ENCODE data around the gene SLC25A21.

The SLC25A21 gene

DNA sequence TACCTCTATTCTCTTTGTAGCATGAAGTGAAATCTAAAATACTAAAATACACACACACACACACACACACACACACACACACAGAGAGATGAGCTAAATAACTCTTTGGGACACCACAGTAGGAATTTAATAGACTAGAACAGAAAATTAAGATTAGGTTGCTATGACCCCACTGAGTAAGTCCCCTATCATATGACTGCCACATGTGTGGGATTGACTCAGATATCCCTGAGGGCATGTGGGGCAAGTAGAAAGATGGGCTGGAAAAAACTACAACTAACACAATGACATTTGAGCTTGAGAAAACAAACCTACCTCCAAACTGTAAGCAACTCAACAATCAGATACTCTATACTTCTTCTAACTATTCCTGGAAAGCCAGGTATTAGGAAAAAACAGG lies 27.0 kb downstream of the SLC25A21 start:
- Histone ChIP-seq H3K4ac (ENCODE audit: low read length) (no peak overlapping the region), H3K27ac (replicated peaks; ENCODE audit: low read length) (no peak overlapping the region), H3K79me1 (ENCODE audit: low read depth, low read length) (no peaks in the 10 kb centered on the region), H2BK120ac (ENCODE audit: low read depth, low read length) (no peak overlapping the region), H2AK5ac (ENCODE audit: low read depth, low read length) (no peak overlapping the region), H3K9me3 (replicated peaks in 1 of 2; ENCODE audit: control insufficient read depth in 2 of 2, insufficient read depth in 1 of 2, low read depth in 1 of 2, low read length in 2 of 2) (no peaks in the 10 kb centered on the region), H2BK15ac (ENCODE audit: low read length) (no peak overlapping the region), H2BK12ac (ENCODE audit: low read length) (no peak overlapping the region), H3K23ac (ENCODE audit: low read depth, low read length, poor library complexity) (no peak overlapping the region), H3K4me2 (ENCODE audit: insufficient read depth, low read length, poor library complexity, severe bottlenecking) (no peak overlapping the region), H2BK5ac (ENCODE audit: low read length) (no peak overlapping the region), H3K14ac (ENCODE audit: low read length) (no peak overlapping the region), H3K27me3 (ENCODE audit: control insufficient read depth in 3 of 3, insufficient read depth in 3 of 3, low read depth in 1 of 3, low read length in 3 of 3) (no peaks in the 10 kb centered on the region), H3K4me1 (ENCODE audit: control insufficient read depth in 2 of 2, insufficient read depth in 1 of 2, low read depth in 1 of 2, low read length in 2 of 2) (peaks cover 0 to 4% of the 10 kb centered on the region in 2 donors), H3K18ac (ENCODE audit: low read length) (no peak overlapping the region), H4K8ac (ENCODE audit: low read depth, low read length) (no peak overlapping the region), H3K9ac (ENCODE audit: low read depth, low read length, poor library complexity) (no peak overlapping the region), H3K4me3 (ENCODE audit: low read length in 2 of 2) (no peak overlapping the region), H4K91ac (ENCODE audit: low read depth, low read length, poor library complexity) (no peak overlapping the region), H3K36me3 (replicated peaks in 1 of 2; ENCODE audit: control insufficient read depth in 2 of 2, insufficient read depth in 2 of 2, low read length in 2 of 2) (no peaks in the 10 kb centered on the region), H2AFZ (ENCODE audit: low read length) (no peak overlapping the region)
- no peak for DNase-seq (ENCODE audit: low spot score)

GRCh38 chr14:37144729-37145363 lies 27.6 kb downstream of the SLC25A21 start:
- Histone ChIP-seq H3K4me1 (ENCODE audit: control insufficient read depth in 2 of 2, insufficient read depth in 1 of 2, low read depth in 1 of 2, low read length in 2 of 2) (peaks cover 0 to 4% of the 10 kb centered on the region in 2 donors), H2BK15ac (ENCODE audit: low read length) (no peak overlapping the region), H2BK120ac (ENCODE audit: low read depth, low read length) (no peak overlapping the region), H3K23ac (ENCODE audit: low read depth, low read length, poor library complexity) (no peak overlapping the region), H2AK5ac (ENCODE audit: low read depth, low read length) (no peak overlapping the region), H3K4ac (ENCODE audit: low read length) (no peak overlapping the region), H3K27me3 (ENCODE audit: control insufficient read depth in 3 of 3, insufficient read depth in 3 of 3, low read depth in 1 of 3, low read length in 3 of 3) (no peaks in the 10 kb centered on the region), H2BK5ac (ENCODE audit: low read length) (no peak overlapping the region), H4K8ac (ENCODE audit: low read depth, low read length) (no peak overlapping the region), H3K4me2 (ENCODE audit: insufficient read depth, low read length, poor library complexity, severe bottlenecking) (no peak overlapping the region), H3K79me1 (ENCODE audit: low read depth, low read length) (no peaks in the 10 kb centered on the region), H3K4me3 (ENCODE audit: low read length in 2 of 2) (no peak overlapping the region), H3K9ac (ENCODE audit: low read depth, low read length, poor library complexity) (no peak overlapping the region), H2AFZ (ENCODE audit: low read length) (no peak overlapping the region), H3K9me3 (replicated peaks in 1 of 2; ENCODE audit: control insufficient read depth in 2 of 2, insufficient read depth in 1 of 2, low read depth in 1 of 2, low read length in 2 of 2) (no peaks in the 10 kb centered on the region), H4K91ac (ENCODE audit: low read depth, low read length, poor library complexity) (no peak overlapping the region), H2BK12ac (ENCODE audit: low read length) (no peak overlapping the region), H3K18ac (ENCODE audit: low read length) (no peak overlapping the region), H3K27ac (replicated peaks; ENCODE audit: low read length) (no peak overlapping the region), H3K36me3 (replicated peaks in 1 of 2; ENCODE audit: control insufficient read depth in 2 of 2, insufficient read depth in 2 of 2, low read length in 2 of 2) (no peaks in the 10 kb centered on the region), H3K14ac (ENCODE audit: low read length) (no peak overlapping the region)
- WGBS, 2 donors (ENCODE audit: extremely low coverage in 2 of 2, insufficient read length in 2 of 2, insufficient replicate concordance in 1 of 2), result no CpG with 5 or more reads among the region's 3 CpGs
- DNase-seq (ENCODE audit: low spot score), result no peak

- Histone ChIP-seq H3K9me3 (replicated peaks in 1 of 2; ENCODE audit: control insufficient read depth in 2 of 2, insufficient read depth in 1 of 2, low read depth in 1 of 2, low read length in 2 of 2) (no peaks in the 10 kb centered on the region), H2AFZ (ENCODE audit: low read length) (no peak overlapping the region), H3K27me3 (ENCODE audit: control insufficient read depth in 3 of 3, insufficient read depth in 3 of 3, low read depth in 1 of 3, low read length in 3 of 3) (no peaks in the 10 kb centered on the region), H2AK5ac (ENCODE audit: low read depth, low read length) (no peak overlapping the region), H3K18ac (ENCODE audit: low read length) (no peak overlapping the region), H3K36me3 (replicated peaks in 1 of 2; ENCODE audit: control insufficient read depth in 2 of 2, insufficient read depth in 2 of 2, low read length in 2 of 2) (no peaks in the 10 kb centered on the region), H3K4ac (ENCODE audit: low read length) (no peak overlapping the region), H2BK5ac (ENCODE audit: low read length) (no peak overlapping the region), H3K23ac (ENCODE audit: low read depth, low read length, poor library complexity) (no peak overlapping the region), H3K4me1 (ENCODE audit: control insufficient read depth in 2 of 2, insufficient read depth in 1 of 2, low read depth in 1 of 2, low read length in 2 of 2) (peaks cover 0 to 4% of the 10 kb centered on the region in 2 donors), H4K8ac (ENCODE audit: low read depth, low read length) (no peak overlapping the region), H2BK15ac (ENCODE audit: low read length) (no peak overlapping the region), H4K91ac (ENCODE audit: low read depth, low read length, poor library complexity) (no peak overlapping the region), H3K79me1 (ENCODE audit: low read depth, low read length) (no peaks in the 10 kb centered on the region), H2BK12ac (ENCODE audit: low read length) (no peak overlapping the region), H3K14ac (ENCODE audit: low read length) (no peak overlapping the region), H3K4me3 (ENCODE audit: low read length in 2 of 2) (no peak overlapping the region), H3K4me2 (ENCODE audit: insufficient read depth, low read length, poor library complexity, severe bottlenecking) (no peak overlapping the region), H2BK120ac (ENCODE audit: low read depth, low read length) (no peak overlapping the region), H3K27ac (replicated peaks; ENCODE audit: low read length) (no peak overlapping the region), H3K9ac (ENCODE audit: low read depth, low read length, poor library complexity) (no peak overlapping the region)
- DNase-seq (ENCODE audit: low spot score), result no peak
- WGBS, 2 donors (ENCODE audit: extremely low coverage in 2 of 2, insufficient read length in 2 of 2, insufficient replicate concordance in 1 of 2), result no CpG with 5 or more reads among the region's 2 CpGs
Measured at GRCh38 chr14:37143475-37143874, 28.9 kb downstream of the SLC25A21 start.

GRCh38 chr14:37142835-37143401 lies 29.5 kb downstream of the SLC25A21 start:
- H4K8ac ChIP-seq (ENCODE audit: low read depth, low read length), result no peak overlapping the region
- no peaks in the 10 kb centered on the region for H3K9me3 ChIP-seq (replicated peaks in 1 of 2; ENCODE audit: control insufficient read depth in 2 of 2, insufficient read depth in 1 of 2, low read depth in 1 of 2, low read length in 2 of 2)
- H3K18ac ChIP-seq (ENCODE audit: low read length), result no peak overlapping the region
- no peak overlapping the region for H2BK12ac ChIP-seq (ENCODE audit: low read length)
- no peak overlapping the region for H3K4ac ChIP-seq (ENCODE audit: low read length)
- H3K79me1 ChIP-seq (ENCODE audit: low read depth, low read length), result no peaks in the 10 kb centered on the region
- no peak overlapping the region for H2BK5ac ChIP-seq (ENCODE audit: low read length)
- H3K27ac ChIP-seq (replicated peaks; ENCODE audit: low read length), result no peak overlapping the region
- no peak overlapping the region for H2BK120ac ChIP-seq (ENCODE audit: low read depth, low read length)
- H3K36me3 ChIP-seq (replicated peaks in 1 of 2; ENCODE audit: control insufficient read depth in 2 of 2, insufficient read depth in 2 of 2, low read length in 2 of 2), result no peaks in the 10 kb centered on the region
- no peak overlapping the region for H3K14ac ChIP-seq (ENCODE audit: low read length)
- H4K91ac ChIP-seq (ENCODE audit: low read depth, low read length, poor library complexity), result no peak overlapping the region
- DNase-seq (ENCODE audit: low spot score), result no peak
- H3K4me1 ChIP-seq (ENCODE audit: control insufficient read depth in 2 of 2, insufficient read depth in 1 of 2, low read depth in 1 of 2, low read length in 2 of 2), result peaks cover 0 to 4% of the 10 kb centered on the region in 2 donors
- no peaks in the 10 kb centered on the region for H3K27me3 ChIP-seq (ENCODE audit: control insufficient read depth in 3 of 3, insufficient read depth in 3 of 3, low read depth in 1 of 3, low read length in 3 of 3)
- no peak overlapping the region for H3K23ac ChIP-seq (ENCODE audit: low read depth, low read length, poor library complexity)
- no peak overlapping the region for H2AFZ ChIP-seq (ENCODE audit: low read length)
- H3K9ac ChIP-seq (ENCODE audit: low read depth, low read length, poor library complexity), result no peak overlapping the region
- no CpG with 5 or more reads among the region's 3 CpGs for WGBS, 2 donors (ENCODE audit: extremely low coverage in 2 of 2, insufficient read length in 2 of 2, insufficient replicate concordance in 1 of 2)
- no peak overlapping the region for H2AK5ac ChIP-seq (ENCODE audit: low read depth, low read length)
- no peak overlapping the region for H3K4me3 ChIP-seq (ENCODE audit: low read length in 2 of 2)
- H3K4me2 ChIP-seq (ENCODE audit: insufficient read depth, low read length, poor library complexity, severe bottlenecking), result no peak overlapping the region
- no peak overlapping the region for H2BK15ac ChIP-seq (ENCODE audit: low read length)

Data from neuronal stem cell (in vitro differentiated cells).